Activated T-helper 9 cell treated with anti-CD3 and anti-CD28 coated beads, Interleukin-2, amount 50 U/mL, for 16 hours (primary cell): ENCODE measurements around the gene LRRC27.

ENCODE experiments used
- DNase-seq: peaks from one replicate; pipeline ENCODE4 v3.0.0-alpha.2; 2020; ENCODE audit warnings: low read depth

LRRC27 gene

GRCh38 chr10:132357286-132358058 lies 25.5 kb downstream of the LRRC27 start:
- DNase-seq: no peak

GRCh38 chr10:132359305-132360040 lies 27.5 kb downstream of the LRRC27 start:
- DNase-seq: no peak

DNA sequence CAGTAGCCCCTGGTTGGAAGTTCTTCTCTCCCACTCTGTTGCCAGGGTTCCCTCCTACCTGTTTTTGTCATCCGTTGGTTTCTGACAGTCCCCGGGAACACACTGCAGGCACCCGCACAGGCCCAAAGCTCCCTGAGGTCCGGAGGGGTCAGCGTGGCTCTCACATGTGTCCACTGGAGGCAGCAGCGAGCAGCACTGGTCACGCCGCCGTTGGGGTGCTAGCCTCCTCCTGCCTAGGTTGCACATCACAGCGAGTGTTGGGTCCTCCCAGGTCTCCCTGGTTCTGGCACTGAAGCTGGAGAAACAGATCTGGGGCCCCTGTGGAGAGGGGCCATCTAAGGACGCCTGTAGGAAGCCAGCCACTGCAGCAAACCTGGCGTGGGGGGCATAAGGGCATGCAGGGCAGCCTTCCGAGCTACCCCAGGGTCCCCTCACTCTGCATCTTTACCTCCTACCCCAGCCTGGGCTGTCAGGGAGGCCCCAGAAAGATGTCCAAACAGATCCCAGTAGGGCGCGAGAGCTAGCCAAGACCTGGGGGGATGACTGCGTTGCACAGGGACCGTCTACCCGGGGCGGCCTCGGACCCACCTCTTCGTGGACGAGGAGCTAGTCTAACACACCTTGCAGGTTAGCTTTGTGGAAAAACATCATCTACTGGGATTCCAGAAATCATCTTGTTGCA lies 28.9 kb downstream of the LRRC27 start:
- DNase-seq: no peak

DNA sequence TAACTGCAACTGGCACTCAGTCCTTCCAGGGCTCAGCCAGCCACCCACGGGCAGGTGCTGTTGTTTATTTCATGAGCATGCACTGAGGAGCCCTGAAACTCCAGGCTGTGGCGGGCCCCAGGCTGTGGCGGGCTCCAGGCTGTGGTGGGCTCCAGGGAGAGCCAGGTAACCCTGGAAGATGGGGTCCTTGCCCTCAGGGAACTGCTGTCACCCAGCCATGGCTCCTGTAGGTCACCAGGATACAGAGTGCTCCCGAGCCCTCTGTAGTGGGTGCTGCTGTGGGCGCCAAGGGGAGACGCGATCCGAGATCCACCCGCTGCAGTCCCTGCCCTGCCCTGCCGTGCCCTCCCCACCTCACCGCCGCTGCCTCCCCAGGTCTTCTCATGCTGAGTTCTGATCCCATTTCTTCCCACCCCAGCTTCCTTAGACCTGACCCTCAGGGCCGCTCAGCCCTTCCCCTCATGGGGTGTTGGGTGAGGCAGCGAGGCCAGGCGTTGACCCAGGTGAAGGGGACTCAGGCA lies 29.6 kb downstream of the LRRC27 start:
- no peak for DNase-seq

- no peak for DNase-seq
These were observed 30.2 kb downstream of the LRRC27 start for GRCh38 chr10:132362151-132362611.

DNA sequence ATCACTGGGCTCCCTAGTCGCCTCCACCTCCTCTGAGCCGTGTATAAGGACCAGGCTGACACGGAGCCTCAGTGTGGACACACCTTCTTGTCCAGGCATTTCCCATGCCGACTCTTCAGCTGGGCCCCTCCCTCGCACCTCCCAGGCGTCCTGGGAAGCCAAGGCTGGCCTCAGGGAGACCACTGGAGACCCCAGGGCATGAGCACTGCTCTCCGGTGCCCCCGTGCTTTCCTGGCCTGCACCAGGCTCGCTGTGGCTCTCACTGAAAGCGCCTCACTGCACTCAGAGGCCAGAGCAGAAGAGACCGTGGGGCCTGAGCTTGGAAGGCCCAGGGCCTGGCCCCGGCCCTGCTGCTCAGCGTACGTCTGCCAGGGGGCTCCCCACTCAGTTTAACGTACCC lies 31.4 kb downstream of the LRRC27 start:
- no peak for DNase-seq

GRCh38 chr10:132363921-132364593 lies 32.1 kb downstream of the LRRC27 start:
- no peak for DNase-seq

GRCh38 chr10:132364594-132364970 lies 32.6 kb downstream of the LRRC27 start:
- no peak for DNase-seq

GRCh38 chr10:132365102-132365501 lies 33.1 kb downstream of the LRRC27 start:
- no peak for DNase-seq

- DNase-seq: no peak
These were observed 34.0 kb downstream of the LRRC27 start for GRCh38 chr10:132366006-132366405.

DNA sequence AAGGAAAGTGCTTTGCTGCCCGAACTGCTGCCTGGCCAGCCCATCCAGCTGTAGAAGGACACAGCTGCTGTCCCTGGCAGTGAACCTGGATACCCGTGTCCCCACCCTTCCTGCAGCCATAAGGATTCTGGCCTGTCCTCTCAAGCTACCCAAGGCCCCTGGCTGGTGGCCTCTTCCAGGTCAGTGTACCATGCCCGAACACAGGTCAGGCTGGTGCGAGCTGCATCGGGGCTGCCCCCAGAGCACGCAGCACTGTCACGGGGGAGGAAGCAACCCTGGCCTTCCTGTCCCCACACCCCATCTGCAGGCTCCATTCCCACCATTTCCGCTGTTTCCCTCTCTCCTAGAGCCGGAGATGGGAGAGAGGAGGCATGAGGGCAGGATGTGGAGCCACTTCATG lies 34.5 kb downstream of the LRRC27 start:
- DNase-seq: no peak

- DNase-seq: no peak
These were observed 36.4 kb downstream of the LRRC27 start for GRCh38 chr10:132368391-132368790.

- no peak for DNase-seq
These were observed 37.1 kb downstream of the LRRC27 start for GRCh38 chr10:132368881-132369635.

DNA sequence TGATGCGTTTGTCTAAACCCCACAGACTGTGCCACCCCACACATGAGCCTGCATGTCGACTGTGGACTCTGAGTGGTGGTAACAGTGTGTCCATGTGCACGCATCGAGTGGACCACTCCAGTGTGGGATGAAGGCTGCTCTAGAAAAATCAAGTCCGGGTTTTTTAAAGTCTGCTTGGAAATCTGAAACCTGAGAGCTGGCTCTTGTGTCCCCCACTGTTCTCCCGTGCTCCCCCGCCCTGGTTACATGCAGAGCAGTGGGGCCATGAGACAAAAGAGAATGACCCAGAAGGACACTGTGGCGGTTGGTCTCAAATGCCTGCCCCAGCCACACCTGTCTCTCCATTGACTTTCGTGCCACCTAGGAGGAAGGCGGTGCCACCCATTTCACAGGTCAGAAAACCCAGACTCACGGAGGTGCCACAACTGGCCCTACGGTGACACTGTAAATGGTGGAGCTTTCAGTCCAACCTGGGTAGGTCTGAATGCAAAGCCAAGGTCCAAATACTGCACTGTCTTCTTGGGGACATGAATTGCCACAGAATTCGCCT lies 37.7 kb downstream of the LRRC27 start:
- DNase-seq: no peak

DNA sequence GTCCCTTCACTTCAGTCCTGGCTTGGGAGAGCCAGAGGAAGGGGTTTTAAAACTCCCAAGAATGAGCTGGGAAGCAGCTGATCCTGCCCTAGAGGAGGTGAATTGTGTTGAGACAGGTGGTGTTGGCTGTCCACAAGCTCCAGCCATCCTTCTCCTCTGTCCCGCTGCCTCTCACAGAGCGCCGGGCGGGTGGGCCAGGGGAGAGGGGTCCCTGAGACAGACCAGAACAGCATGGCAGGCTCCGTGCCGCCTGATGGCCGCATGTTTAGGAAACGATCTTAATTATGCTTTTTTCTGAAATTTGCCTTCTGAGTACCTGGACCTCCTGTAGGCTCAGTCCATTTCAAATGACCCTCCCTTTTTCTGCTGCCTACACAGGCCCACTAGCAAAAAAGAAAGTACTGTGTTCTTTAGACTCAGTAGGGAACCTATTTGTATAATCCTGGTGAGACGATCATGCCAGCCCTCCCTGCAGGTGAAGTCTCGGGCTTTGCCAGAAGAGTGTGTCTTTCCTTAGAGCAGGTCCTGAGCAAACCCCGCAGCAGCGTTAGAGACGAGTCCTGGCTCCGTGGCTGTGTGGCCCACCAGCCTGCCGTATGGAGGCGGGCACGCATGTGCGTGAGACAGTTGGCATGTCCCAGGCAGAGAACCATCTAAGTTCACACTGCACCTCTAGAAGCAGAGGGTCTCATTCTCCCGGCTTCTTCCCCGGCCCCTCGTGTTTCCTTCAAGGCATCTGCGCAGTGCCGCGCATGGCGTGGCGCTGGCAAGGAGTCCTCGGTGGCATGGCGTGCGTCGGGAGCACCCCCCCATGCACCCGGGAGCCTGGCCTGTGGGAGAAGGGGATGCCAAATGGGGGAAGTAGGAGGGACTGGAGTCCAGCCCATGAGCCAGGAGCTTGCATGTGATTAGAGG lies 38.7 kb downstream of the LRRC27 start:
- DNase-seq: no peak

DNA sequence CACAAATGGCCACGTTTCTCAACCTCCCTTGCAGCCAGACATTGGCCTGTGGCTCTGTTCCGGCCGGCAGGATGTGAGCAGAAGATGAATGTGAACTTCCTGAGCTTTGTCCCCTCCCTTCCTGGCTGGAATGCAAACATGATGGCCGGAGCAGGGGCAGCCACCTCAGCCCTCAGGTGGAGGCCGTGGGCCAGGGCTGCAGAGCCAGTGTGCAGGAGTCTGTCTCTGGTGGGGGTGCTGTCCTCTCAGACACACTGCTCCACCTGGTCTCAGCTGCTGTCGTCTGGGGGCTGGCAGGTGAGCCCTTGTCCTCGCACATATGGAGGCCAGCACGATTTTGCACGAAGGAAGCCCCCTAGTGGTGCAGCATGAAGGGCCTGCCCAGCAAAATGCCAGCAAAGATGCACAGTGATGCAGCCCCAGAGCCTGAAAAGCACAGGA lies 39.7 kb downstream of the LRRC27 start:
- DNase-seq: no peak

DNA sequence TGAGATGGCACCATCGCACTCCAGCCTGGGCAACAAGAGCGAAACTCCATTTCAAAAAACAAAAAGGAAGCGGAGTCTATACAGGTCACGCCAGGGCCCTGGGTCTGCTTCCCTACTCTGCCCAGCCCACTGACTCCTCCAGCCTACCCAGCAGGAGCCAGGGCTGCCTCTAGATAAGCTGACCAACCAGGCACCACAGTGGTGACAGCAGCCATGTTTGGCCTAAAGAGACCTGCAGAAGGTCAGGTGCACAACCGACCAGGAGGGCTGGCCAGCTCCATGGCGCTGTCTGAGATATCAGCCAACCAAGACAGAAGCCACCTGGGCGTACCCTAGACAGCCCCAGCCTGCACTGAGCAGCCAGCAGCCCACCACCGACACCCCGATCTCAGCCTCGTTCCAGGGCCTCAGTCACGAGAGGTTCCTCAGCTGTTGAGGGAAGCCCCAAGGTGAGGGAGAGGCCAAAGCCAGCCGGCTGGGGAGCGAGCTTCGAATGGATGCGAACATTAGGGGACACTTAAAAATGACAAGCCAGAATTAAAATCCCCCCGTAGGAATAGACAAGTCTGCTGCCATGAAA lies 40.6 kb downstream of the LRRC27 start:
- DNase-seq: no peak

- no peak for DNase-seq
These were observed 41.4 kb downstream of the LRRC27 start for GRCh38 chr10:132373241-132373955.

GRCh38 chr10:132374176-132374575 lies 42.2 kb downstream of the LRRC27 start:
- no peak for DNase-seq
